GM12875 (cell line): Measurements from ENCODE around the gene PDE4D.

Experiments used
- H3K4me3 ChIP-seq: one replicate; pipeline ENCODE4 v1.5.1; 2011; ENCODE audit warnings: low read depth, low read length, control low read depth
- CTCF ChIP-seq: IDR thresholded peaks from 2 replicates; pipeline ENCODE4 v1.5.1; 2011; ENCODE audit warnings: low read depth, mild to moderate bottlenecking, control low read depth, inconsistent platforms, low read length, moderate library complexity, borderline replicate concordance; ENCODE audit not compliant: insufficient read depth

PDE4D gene

GRCh38 chr5:59698207-59699178, 195.0 kb downstream of the PDE4D start:
- no peak for TF ChIP-seq CTCF
- no peak overlapping the region for H3K4me3 ChIP-seq

GRCh38 chr5:59694411-59694810, 199.1 kb downstream of the PDE4D start:
- no peak for TF ChIP-seq CTCF
- H3K4me3 ChIP-seq: no peak overlapping the region

DNA sequence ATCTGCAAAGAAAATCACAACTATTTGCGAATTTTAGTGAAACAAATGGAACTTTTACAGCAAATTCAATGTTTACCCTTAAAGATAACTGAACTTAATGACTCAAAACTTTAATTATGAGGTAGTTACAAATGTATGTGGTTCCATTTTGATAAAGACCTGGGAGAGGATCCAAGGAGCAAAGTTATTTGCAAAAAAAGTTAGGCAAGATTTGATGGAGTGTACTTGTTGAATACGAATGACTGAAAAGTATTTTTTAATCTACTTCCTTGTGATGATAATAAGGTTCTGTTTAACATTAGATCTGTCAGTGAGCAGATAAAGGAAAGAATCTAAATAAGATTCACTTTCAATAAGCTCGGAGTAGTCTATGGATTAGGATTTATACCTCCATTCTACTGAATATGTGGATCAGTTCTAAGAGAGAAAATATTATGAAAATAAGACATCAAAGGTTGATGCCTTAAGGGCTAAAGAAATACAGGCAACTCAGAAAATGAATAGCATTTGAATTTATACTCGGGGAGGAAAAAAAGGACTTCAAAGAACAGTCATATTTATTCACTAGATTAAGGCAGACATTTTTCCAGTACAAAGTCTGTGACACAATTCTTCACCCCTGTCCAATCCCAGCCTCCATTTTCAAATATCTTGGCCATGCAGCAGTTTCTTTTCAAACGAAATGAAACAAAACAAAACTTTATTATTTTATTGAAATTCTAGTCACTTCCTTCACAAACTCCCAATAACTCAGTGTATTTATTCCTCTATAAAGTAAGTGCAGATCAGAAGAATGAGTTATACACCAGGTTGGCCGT, 199.8 kb downstream of the PDE4D start:
- TF ChIP-seq CTCF: no peak
- H3K4me3 ChIP-seq: no peak overlapping the region

DNA sequence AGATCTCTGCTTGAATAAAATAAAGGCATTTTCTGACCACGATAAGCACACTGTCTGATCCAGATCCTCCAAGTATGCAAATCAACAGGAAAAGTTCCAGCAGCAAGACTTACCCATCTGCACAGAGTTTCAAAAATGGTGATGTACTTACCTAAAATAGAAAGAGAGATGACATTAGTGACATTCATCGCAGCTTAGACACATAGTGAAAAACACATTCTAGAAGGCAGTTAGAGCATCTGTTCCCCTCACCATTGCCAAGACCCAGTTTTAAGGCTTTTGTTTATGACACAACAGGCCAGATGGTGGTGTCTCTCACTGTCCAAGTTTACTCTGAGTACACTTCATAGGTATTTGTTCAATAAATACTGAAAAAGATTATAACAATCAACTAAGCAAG, 207.7 kb downstream of the PDE4D start:
- no peak overlapping the region for H3K4me3 ChIP-seq
- no peak for TF ChIP-seq CTCF

DNA sequence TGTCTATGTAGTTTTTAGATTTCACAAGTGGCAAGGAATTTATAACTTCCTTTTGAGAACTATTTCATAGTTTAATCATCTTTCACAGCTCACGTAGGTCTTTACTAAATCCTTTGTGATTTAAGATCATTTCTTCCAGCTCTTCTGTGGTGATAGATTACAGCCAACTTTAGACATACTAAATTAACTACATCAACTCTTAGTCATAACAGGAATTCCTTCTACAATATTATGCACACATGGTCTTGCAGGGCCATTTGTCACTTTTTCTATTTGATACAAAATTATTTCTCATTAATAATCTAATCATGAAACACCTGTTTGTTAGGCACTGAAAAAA, 208.4 kb downstream of the PDE4D start:
- H3K4me3 ChIP-seq: no peak overlapping the region
- no peak for TF ChIP-seq CTCF

DNA sequence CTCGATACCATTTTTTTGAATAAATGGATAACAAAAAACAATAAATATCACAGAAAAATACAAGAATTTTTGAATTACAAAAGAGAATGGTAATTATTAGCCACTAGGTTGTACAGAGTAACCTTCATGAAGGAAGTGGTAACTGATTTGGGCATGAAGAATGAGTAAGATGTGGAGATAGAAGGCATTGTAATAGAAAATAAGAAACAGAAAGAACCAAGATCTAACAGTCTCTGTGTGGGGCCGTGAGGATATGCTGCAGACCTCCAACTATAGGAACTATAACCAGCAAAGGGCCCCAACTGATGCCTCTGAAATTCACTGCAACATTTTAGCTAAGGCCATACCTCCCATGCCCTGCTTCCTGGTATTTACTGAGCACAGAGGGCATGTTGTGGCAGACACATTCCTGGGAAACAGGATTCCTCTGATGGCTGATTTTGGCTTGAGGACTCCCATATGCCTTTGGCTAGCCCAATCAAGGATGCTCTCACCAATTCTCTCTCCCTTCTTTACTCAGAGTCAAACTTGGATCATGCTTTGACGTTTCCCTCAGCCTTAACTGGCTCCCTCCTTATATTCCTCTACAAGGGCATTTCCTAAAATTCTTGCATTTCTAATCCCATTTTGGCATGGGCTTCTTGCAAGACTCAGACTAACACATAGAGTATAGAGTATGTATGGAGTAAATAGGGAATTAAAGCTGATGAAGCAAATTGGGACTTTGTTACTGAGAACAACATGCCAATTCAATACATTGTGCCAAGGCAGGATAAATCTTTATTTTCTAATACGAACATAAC, 208.9 kb downstream of the PDE4D start:
- no peak for TF ChIP-seq CTCF
- H3K4me3 ChIP-seq: no peak overlapping the region
